ENCODE data around the gene MNT.

GRCh38 chr17:2383628-2384167, 17.2 kb downstream of the MNT start:
- no peak for TF ChIP-seq CTCF (IDR thresholded peaks at IDR 0.05)
- no peak for TF ChIP-seq POLR2AphosphoS5 (IDR thresholded peaks at IDR 0.05)
